Left ventricle myocardium inferior (tissue), 1 donor: ENCODE results near the gene ARHGEF38. TPM values are rescaled to one million over a fixed set of nuclear protein-coding genes. Genes with fewer than 3 reads are reported as not detected.

Source experiments
- DNase-seq: peaks from one replicate; pipeline ENCODE4 v3.0.0-alpha.2; 2020
- H3K27ac ChIP-seq: fragments of 200-600 bp; replicated peaks from 2 replicates; pipeline ENCODE4 v1.8.0; 2021
- H3K27me3 ChIP-seq: fragments of 200-600 bp; 2 replicates; pipeline ENCODE4 v1.8.0; 2021; ENCODE audit warnings: low read depth
- H3K36me3 ChIP-seq: fragments of 200-600 bp; 2 replicates; pipeline ENCODE4 v1.8.0; 2021
- H3K4me1 ChIP-seq: fragments of 200-600 bp; 2 replicates; pipeline ENCODE4 v1.8.0; 2021
- H3K4me3 ChIP-seq: fragments of 200-600 bp; 2 replicates; pipeline ENCODE4 v1.8.0; 2021; ENCODE audit warnings: mild to moderate bottlenecking, moderate library complexity
- H3K9me3 ChIP-seq: fragments of 200-600 bp; replicated peaks from 2 replicates; pipeline ENCODE4 v1.8.0; 2021
- CTCF ChIP-seq: fragments of 200-600 bp; IDR thresholded peaks from 2 replicates; pipeline ENCODE4 v1.8.0; 2021; ENCODE audit warnings: antibody characterized with exemption, mild to moderate bottlenecking, borderline replicate concordance
- intact Hi-C: fragments of 100-400 bp; cut with micrococcal nuclease; formaldehyde crosslinking; loops from one replicate; pipeline ENCODE4 v1.11.0; 2022
- total RNA-seq: library from RNA; stranded (reverse); fragmentation: NEBNext Ultra II Directional; extraction: Animal tissue kit (Norgen Biotek cat#: 25700); gene quantifications from one replicate; pipeline ENCODE4 v1.2.1, GENCODE V29; 2021
- donor health status: DM: no; HTN: yes; CAD: no; lungs with severe emphysema.

ARHGEF38 gene
- total RNA-seq, 1 donor from 2014 or later: not detected

- Histone ChIP-seq H3K36me3 (no peaks in the 10 kb centered on the region), H3K27ac (no peak overlapping the region), H3K4me3 (no peak overlapping the region), H3K4me1 (no peaks in the 10 kb centered on the region), H3K27me3 (no peaks in the 10 kb centered on the region), H3K9me3 (no peaks in the 10 kb centered on the region)
- DNase-seq: no peak
- TF ChIP-seq CTCF: no peak
- intact Hi-C loops: no loop called here
Observed at GRCh38 chr4:105541420-105541819, 11.0 kb upstream of the ARHGEF38 start.

GRCh38 chr4:105542039-105542438 lies 10.4 kb upstream of the ARHGEF38 start:
- H3K4me3 ChIP-seq: no peak overlapping the region
- DNase-seq: no peak
- no peak overlapping the region for H3K27ac ChIP-seq
- no peaks in the 10 kb centered on the region for H3K27me3 ChIP-seq
- H3K36me3 ChIP-seq: no peaks in the 10 kb centered on the region
- H3K4me1 ChIP-seq: no peaks in the 10 kb centered on the region
- no peaks in the 10 kb centered on the region for H3K9me3 ChIP-seq
- no peak for TF ChIP-seq CTCF
- intact Hi-C loops: no loop called here

- H3K36me3 ChIP-seq: no peaks in the 10 kb centered on the region
- no peaks in the 10 kb centered on the region for H3K4me1 ChIP-seq
- H3K27me3 ChIP-seq: no peaks in the 10 kb centered on the region
- no peak for TF ChIP-seq CTCF
- H3K4me3 ChIP-seq: no peak overlapping the region
- no peak for DNase-seq
- intact Hi-C loops: no loop called here
- H3K27ac ChIP-seq: no peak overlapping the region
- no peaks in the 10 kb centered on the region for H3K9me3 ChIP-seq
Observed at GRCh38 chr4:105543346-105543745, 9.1 kb upstream of the ARHGEF38 start.

GRCh38 chr4:105543881-105544280 lies 8.5 kb upstream of the ARHGEF38 start:
- Histone ChIP-seq H3K9me3 (no peaks in the 10 kb centered on the region), H3K27ac (no peak overlapping the region), H3K27me3 (no peaks in the 10 kb centered on the region), H3K36me3 (no peaks in the 10 kb centered on the region), H3K4me3 (no peak overlapping the region), H3K4me1 (no peaks in the 10 kb centered on the region)
- TF ChIP-seq CTCF: no peak
- intact Hi-C loops: no loop called here
- DNase-seq: no peak

- Histone ChIP-seq H3K27ac (no peak overlapping the region), H3K36me3 (no peaks in the 10 kb centered on the region), H3K4me3 (no peak overlapping the region), H3K27me3 (no peaks in the 10 kb centered on the region), H3K9me3 (no peaks in the 10 kb centered on the region), H3K4me1 (no peaks in the 10 kb centered on the region)
- DNase-seq: no peak
- intact Hi-C loops: no loop called here
- no peak for TF ChIP-seq CTCF
Observed at GRCh38 chr4:105544520-105545286, 7.7 kb upstream of the ARHGEF38 start.
